Mesenteric fat pad (tissue), 1 donor: ENCODE results near the gene ZNF789. TPM values are rescaled to one million over a fixed set of nuclear protein-coding genes. Genes with fewer than 3 reads are reported as not detected.
"Not testable (repeated sequence)": the region's sequence is repeated elsewhere in the genome, so short reads cannot be mapped to it uniquely, and the experiment has no call there.

Experiments used
- DNase-seq: peaks from one replicate; pipeline ENCODE4 v3.0.0-alpha.2; 2020; ENCODE audit warnings: low spot score
- long read RNA-seq: library from polyadenylated mRNA; unstranded; transcript quantifications from one replicate; pipeline ENCODE4 v2.0.0, GENCODE V29; 2020
- total RNA-seq: library from RNA; stranded (reverse); fragmentation: NEBNext Ultra II Directional; extraction: Animal tissue kit (Norgen Biotek cat#: 25700); gene quantifications from one replicate; pipeline ENCODE4 v1.2.1, GENCODE V29; 2021
- donor health status: DM: yes; HTN: yes; CAD: no.

Gene ZNF789
- total RNA-seq, result 7.8 TPM
- long read RNA-seq, partial matches to known transcripts, result 0 of 18 reads
- long read RNA-seq, other reads (novel, unspliced or antisense), result 14 of 18 reads

GRCh38 chr7:99472561-99473314, at the start of gene ZNF789:
ZNF789 (plus strand) TSS chr7:99472890; CDS start chr7:99476457, 3,567 bp downstream.
- peak; percentile 99 for DNase-seq

GRCh38 chr7:99424932-99425730, 47.6 kb upstream of the ZNF789 start:
- DNase-seq, result no peak

- DNase-seq, result no peak
These were observed 43.6 kb upstream of the ZNF789 start for GRCh38 chr7:99428972-99429566.

GRCh38 chr7:99429756-99430155, 42.9 kb upstream of the ZNF789 start:
- no peak for DNase-seq

- DNase-seq, result not testable (repeated sequence)
These were observed 40.7 kb upstream of the ZNF789 start for GRCh38 chr7:99431756-99432540.

GRCh38 chr7:99433158-99433557, 39.5 kb upstream of the ZNF789 start:
- no peak for DNase-seq

GRCh38 chr7:99437946-99438572, 34.6 kb upstream of the ZNF789 start:
- no peak for DNase-seq

GRCh38 chr7:99438573-99439480, 33.9 kb upstream of the ZNF789 start, which contains the start of the genes CPSF4 and PTCD1:
CPSF4 (plus strand) TSS chr7:99438943; CDS start chr7:99439083, 140 bp downstream.
PTCD1 (minus strand) TSS chr7:99438798; CDS start chr7:99435242, 3,556 bp downstream.
- DNase-seq, result peak; percentile 98

- DNase-seq, result no peak
These were observed 32.5 kb upstream of the ZNF789 start for GRCh38 chr7:99440195-99440594.

GRCh38 chr7:99446096-99446495, 26.6 kb upstream of the ZNF789 start:
- DNase-seq, result no peak

- DNase-seq, result no peak
These were observed 24.7 kb upstream of the ZNF789 start for GRCh38 chr7:99447943-99448342.

GRCh38 chr7:99448855-99449254, 23.8 kb upstream of the ZNF789 start:
- no peak for DNase-seq

GRCh38 chr7:99449326-99449725, 23.4 kb upstream of the ZNF789 start:
- no peak for DNase-seq

GRCh38 chr7:99451936-99452335, 20.8 kb upstream of the ZNF789 start:
- DNase-seq, result no peak

- no peak for DNase-seq
These were observed 20.1 kb upstream of the ZNF789 start for GRCh38 chr7:99452541-99452940.

GRCh38 chr7:99453105-99453504, 19.6 kb upstream of the ZNF789 start:
- no peak for DNase-seq

- no peak for DNase-seq
These were observed 16.8 kb upstream of the ZNF789 start for GRCh38 chr7:99455874-99456273.

GRCh38 chr7:99456288-99456687, 16.4 kb upstream of the ZNF789 start:
- no peak for DNase-seq

GRCh38 chr7:99457050-99457649, 15.5 kb upstream of the ZNF789 start:
- no peak for DNase-seq
